Transverse colon (tissue), 4 donors: ENCODE results near the gene CCER1. TPM values are rescaled to one million over a fixed set of nuclear protein-coding genes. Genes with fewer than 3 reads are reported as not detected.

Experiments
- DNase-seq: peaks from one replicate; pipeline ENCODE4 v3.0.0-alpha.2; 2019
- H3K27ac ChIP-seq, 4 donors: fragments of 200-600 bp; sonication (generic); 2 replicates each; pipeline ENCODE4 v1.5.1; 2016 to 2018; ENCODE audit warnings: inconsistent platforms in 4 of 4
- H3K27me3 ChIP-seq: fragments of 200-600 bp; sonication (generic); 2 replicates; pipeline ENCODE4 v1.5.1; 2017; ENCODE audit warnings: inconsistent platforms
- H3K36me3 ChIP-seq, 4 donors: fragments of 200-600 bp; sonication (generic); 2 replicates each; pipeline ENCODE4 v1.5.1; 2017 to 2019; ENCODE audit warnings: inconsistent platforms in 4 of 4
- H3K4me1 ChIP-seq, 4 donors: fragments of 200-600 bp; sonication (generic); 2 replicates each; pipeline ENCODE4 v1.5.1; 2017 to 2020; ENCODE audit warnings: inconsistent platforms in 4 of 4
- H3K4me3 ChIP-seq, 4 donors: fragments of 200-600 bp; sonication (generic); 1 replicate in 1 of 4; 2 replicates in 3 of 4; pipeline versions ENCODE4 v1.5.1 to v1.6.1; 2017 to 2019; ENCODE audit warnings: inconsistent platforms in 4 of 4
- H3K9me3 ChIP-seq, 2 donors: fragments of 200-600 bp; sonication (generic); 2 replicates each; pipeline ENCODE4 v1.5.1; 2017 to 2019; ENCODE audit warnings: inconsistent platforms in 2 of 2
- CTCF ChIP-seq, 5 experiments: fragments of 200-600 bp in 3 of 5; fragments of 450-650 bp in 2 of 5; sonication (generic) in 3 of 5; IDR thresholded peaks; 1 replicate in 2 of 5; 2 replicates in 3 of 5; pipeline ENCODE4 v1.5.1; 2016 to 2017; ENCODE audit warnings: antibody characterized with exemption in 5 of 5, inconsistent platforms in 3 of 5, mild to moderate bottlenecking in 2 of 5, moderate library complexity in 1 of 5
- EP300 ChIP-seq: sonication (generic); formaldehyde crosslinking; IDR thresholded peaks from one replicate; pipeline ENCODE4 v1.6.1; 2017; ENCODE audit warnings: antibody characterized with exemption, low read depth
- POLR2A ChIP-seq: fragments of 450-650 bp; IDR thresholded peaks from one replicate; pipeline ENCODE4 v1.6.1; 2016; ENCODE audit warnings: antibody characterized with exemption, mild to moderate bottlenecking, moderate library complexity
- POLR2AphosphoS5 ChIP-seq, 3 donors: sonication (generic); formaldehyde crosslinking; IDR thresholded peaks; one replicate each; pipeline ENCODE4 v1.6.1; 2016; ENCODE audit warnings: antibody characterized with exemption in 3 of 3
- in situ Hi-C, 4 donors: fragments of 200-750 bp; cut with MboI; loops; one replicate each; pipeline versions ENCODE4 v1.15.0 to v1.15.1; 2017; ENCODE audit warnings: low sequenced_read_pairs in 3 of 4, low pct_ligation_motif_present in 1 of 4, low pct_unique_long_range_greater_than_20kb in 1 of 4
- intact Hi-C: fragments of 100-400 bp; cut with DNase I; formaldehyde crosslinking; loops from one replicate; pipeline ENCODE4 v1.15.1; 2023; ENCODE audit warnings: low total_unique reads
- total RNA-seq, 4 donors: library from RNA; depleted of rRNA; stranded (reverse); fragments of >200 nt; gene quantifications; one replicate each; pipeline ENCODE4 v1.1.0, GENCODE V29; 2016

Gene CCER1
- total RNA-seq, 4 donors from 2014 or later = not detected

GRCh38 chr12:90974286-90974685, 19.3 kb upstream of the CCER1 start:
- TF ChIP-seq POLR2AphosphoS5 (IDR thresholded peaks at IDR 0.05) = no peak
- no peak for TF ChIP-seq CTCF (IDR thresholded peaks at IDR 0.05)
- no peak for TF ChIP-seq EP300
- TF ChIP-seq POLR2A = no peak
- DNase-seq = no peak
- H3K4me1 ChIP-seq = no peaks in the 10 kb centered on the region
- in situ Hi-C loops (loop anchor here in 2 of 4 donors (10.0 to 25.0 kb wide), 3 partner anchors 363 to 1663 kb away; no protein-coding TSS in a partner anchor), intact Hi-C loops (no loop called here)
- H3K27ac ChIP-seq = no peak overlapping the region
- no peaks in the 10 kb centered on the region for H3K36me3 ChIP-seq
- H3K9me3 ChIP-seq = no peaks in the 10 kb centered on the region
- no peak overlapping the region for H3K4me3 ChIP-seq
- H3K27me3 ChIP-seq = no peaks in the 10 kb centered on the region

- Histone ChIP-seq H3K9me3 (no peaks in the 10 kb centered on the region), H3K27ac (no peak overlapping the region), H3K36me3 (no peaks in the 10 kb centered on the region), H3K4me1 (no peaks in the 10 kb centered on the region), H3K4me3 (no peak overlapping the region), H3K27me3 (no peaks in the 10 kb centered on the region)
- in situ Hi-C loops (loop anchor here in 2 of 4 donors (10.0 to 25.0 kb wide), 3 partner anchors 365 to 1665 kb away; no protein-coding TSS in a partner anchor), intact Hi-C loops (no loop called here)
- no peak for DNase-seq
- TF ChIP-seq EP300 (no peak), CTCF (IDR thresholded peaks at IDR 0.05) (no peak), POLR2AphosphoS5 (IDR thresholded peaks at IDR 0.05) (no peak), POLR2A (no peak)
These were observed 17.2 kb upstream of the CCER1 start for GRCh38 chr12:90972226-90972625.

- Histone ChIP-seq H3K4me1 (no peaks in the 10 kb centered on the region), H3K9me3 (no peaks in the 10 kb centered on the region), H3K36me3 (no peaks in the 10 kb centered on the region), H3K4me3 (no peak overlapping the region), H3K27me3 (no peaks in the 10 kb centered on the region), H3K27ac (no peak overlapping the region)
- no peak for DNase-seq
- TF ChIP-seq CTCF (IDR thresholded peaks at IDR 0.05) (no peak), POLR2AphosphoS5 (IDR thresholded peaks at IDR 0.05) (no peak), POLR2A (no peak), EP300 (no peak)
- in situ Hi-C loops (loop anchor here in 2 of 4 donors (10.0 to 25.0 kb wide), 3 partner anchors 366 to 1666 kb away; no protein-coding TSS in a partner anchor), intact Hi-C loops (no loop called here)
These were observed 15.9 kb upstream of the CCER1 start for GRCh38 chr12:90970911-90971310.

- in situ Hi-C loops = loop anchor here in 2 of 4 donors (10.0 to 25.0 kb wide), 3 partner anchors 367 to 1667 kb away; no protein-coding TSS in a partner anchor
- intact Hi-C loops = no loop called here
- Histone ChIP-seq H3K4me3 (no peak overlapping the region), H3K36me3 (no peaks in the 10 kb centered on the region), H3K27ac (no peak overlapping the region), H3K9me3 (no peaks in the 10 kb centered on the region), H3K27me3 (no peaks in the 10 kb centered on the region), H3K4me1 (no peaks in the 10 kb centered on the region)
- TF ChIP-seq POLR2AphosphoS5 (IDR thresholded peaks at IDR 0.05) (no peak), POLR2A (no peak), CTCF (IDR thresholded peaks at IDR 0.05) (no peak), EP300 (no peak)
- no peak for DNase-seq
These were observed 15.5 kb upstream of the CCER1 start for GRCh38 chr12:90970471-90970870.
